GM18907 (cell line): Measurements from ENCODE around the gene TCF15.

Source experiments
- ATAC-seq: cut with Tn5 transposase; IDR thresholded peaks from one replicate; pipeline ENCODE4 v1.9.1; 2021; ENCODE audit warnings: mild to moderate bottlenecking, moderate library complexity; ENCODE audit not compliant: unreplicated experiment

The TCF15 gene

DNA sequence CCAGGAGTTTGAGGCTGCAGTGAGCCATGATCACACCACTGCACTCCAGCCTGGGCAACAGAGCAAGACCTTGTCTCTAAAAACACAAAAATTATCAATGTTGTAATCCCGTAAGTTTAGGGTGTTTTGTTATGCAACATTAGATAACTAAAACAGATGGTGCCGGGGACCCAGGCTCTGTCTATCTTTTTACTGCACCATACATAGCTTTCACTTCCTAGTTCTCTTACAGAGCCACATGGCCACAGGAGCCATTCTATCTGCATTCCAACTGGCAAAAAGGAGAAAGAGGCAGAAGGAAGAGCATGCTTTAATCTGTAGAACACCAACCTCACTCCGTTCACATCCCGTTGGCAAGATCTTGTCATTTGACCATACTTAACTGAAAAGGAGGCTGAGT lies 5.4 kb upstream of the TCF15 start:
- ATAC-seq, result no peak

DNA sequence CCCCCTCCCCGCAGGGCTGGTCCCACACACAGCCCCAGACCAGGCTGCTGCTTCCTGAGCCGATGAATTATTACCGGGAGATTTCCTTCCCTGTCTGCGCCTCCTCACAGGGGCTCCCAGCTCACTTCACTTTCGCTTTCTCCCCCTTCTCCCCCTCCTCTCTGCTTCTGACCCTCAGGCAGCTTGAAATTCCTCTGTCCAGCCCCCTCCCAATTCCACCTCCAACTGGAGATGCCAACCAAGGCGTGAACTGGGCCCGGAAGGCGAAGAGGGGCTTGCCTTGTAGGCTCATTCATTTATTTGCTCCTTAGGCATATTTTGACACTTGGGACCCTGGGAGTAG lies 1.7 kb upstream of the TCF15 start:
- no peak for ATAC-seq

DNA sequence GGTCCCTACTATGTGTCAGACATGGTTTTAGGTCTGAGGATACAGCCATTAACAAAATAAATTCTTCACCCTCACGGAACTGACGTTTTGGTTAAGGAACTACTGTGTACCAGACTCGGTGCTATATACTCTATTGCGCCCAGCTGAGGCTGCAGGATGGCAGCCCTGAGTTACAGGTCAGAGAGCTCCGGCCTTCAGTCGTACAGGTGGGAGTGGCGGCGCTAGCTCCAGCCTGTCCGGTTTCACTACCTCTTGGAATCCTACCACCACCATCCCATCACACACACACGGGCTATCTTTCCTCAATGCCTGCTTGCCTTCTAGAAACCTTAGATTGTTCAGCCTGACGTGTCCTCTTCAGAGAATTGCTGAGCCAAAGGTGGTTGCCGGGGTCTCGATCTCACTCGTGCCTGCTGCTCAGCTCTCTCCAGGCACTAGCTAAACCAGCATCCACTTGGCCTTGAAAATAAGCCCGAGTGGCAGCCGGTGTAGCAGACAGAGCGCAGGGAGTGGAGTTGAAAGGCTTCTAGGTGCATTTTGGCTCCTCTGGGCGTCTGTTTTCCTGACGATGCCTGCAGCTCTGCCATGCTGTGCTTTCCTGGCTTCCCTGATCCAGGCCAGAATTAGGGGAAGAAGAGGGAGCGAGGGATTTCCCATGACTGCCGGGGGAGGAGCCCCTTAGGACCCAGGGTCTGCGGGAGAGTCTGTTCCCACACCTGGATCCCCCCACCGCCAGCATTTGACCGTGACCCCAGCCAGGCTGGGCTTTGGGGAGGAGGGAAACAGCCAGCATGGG lies 1.1 kb upstream of the TCF15 start:
- ATAC-seq, result no peak

DNA sequence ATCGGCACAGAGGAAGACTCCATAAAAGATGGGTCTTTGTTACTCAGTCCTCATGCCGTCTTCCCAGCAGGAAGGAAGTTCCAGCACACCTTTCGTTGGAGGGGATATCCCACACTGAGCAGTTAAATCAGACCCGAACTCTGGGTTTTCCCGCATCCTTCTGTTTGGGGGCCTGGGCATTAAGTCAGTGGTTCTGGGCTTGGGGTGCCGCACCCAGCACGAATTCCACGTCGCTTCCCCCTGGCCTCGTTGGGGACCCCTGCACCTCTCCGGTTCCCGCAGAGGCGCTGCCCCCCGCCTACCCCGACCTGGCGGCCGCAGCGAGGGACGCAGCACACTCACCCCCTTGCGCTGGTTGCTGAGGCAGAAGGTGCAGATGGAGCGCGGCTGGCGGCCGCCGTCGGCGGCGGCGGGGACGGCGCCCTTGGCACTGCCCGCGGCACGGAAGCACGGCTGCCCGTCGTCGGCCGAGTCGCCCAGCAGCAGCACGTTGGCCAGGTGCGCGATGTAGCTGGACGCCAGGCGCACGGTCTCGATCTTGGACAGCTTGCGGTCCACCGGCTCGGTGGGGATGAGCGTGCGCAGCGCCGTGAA lies 641 bp downstream of the TCF15 start:
- ATAC-seq, result no peak

DNA sequence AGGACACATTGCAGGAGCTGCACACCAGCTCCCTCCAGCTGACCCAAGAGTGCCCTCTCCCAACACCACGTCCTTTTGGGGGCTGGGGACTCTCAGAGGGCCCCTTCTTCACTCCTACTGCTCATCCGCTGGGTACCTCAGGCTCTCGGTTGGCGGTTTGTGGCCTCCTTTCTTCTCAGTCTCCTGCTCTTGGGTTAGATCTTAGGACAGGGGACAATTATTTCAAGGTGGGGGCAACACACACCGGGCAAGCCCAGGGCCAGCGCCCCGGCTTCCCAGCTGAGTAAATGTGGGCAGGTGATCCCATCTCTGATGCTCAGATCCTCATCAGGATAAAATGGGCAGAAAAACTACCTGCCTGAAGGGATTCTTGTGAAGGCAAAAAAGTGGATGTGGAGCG lies 1.1 kb downstream of the TCF15 start:
- ATAC-seq, result no peak

DNA sequence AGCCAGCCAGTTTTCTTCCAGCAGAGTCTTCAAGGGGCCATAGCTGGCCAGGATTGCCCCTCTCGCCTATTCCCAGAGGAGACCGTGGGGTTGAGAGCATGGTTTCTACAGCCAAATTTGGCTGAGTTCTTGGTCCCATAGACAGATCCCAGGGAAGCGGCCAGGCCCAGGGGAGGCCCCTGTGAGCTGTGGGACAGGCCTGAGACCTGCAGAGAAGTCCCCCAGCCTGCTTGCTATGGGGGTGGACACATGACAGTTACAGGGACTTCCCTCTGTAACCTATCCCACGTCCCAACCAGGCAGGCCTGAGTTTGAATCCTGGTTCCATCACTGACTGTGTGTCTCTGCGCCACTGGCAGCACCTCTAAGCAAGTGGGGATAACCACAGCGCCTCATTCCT lies 2.6 kb downstream of the TCF15 start:
- ATAC-seq, result no peak

DNA sequence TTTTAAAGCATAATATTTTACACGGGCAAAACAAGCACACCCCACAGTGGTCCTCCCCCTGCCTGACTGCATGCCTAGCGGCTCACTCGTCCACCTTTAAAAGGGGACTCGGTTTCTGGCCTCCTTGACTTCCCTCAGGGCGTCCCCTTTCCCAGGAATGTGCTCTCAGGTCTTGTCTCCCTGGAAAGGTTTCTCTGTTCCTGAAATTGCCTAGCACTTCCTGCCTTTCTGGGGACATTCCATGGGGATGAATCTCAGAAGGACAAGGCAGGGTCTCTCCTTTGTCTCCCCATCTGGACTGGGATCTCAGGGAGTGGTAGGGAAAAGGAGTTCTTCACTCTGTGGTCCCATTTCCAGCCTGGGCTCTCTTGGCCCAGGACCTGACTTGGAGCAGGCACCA lies 4.9 kb downstream of the TCF15 start:
- ATAC-seq, result no peak

DNA sequence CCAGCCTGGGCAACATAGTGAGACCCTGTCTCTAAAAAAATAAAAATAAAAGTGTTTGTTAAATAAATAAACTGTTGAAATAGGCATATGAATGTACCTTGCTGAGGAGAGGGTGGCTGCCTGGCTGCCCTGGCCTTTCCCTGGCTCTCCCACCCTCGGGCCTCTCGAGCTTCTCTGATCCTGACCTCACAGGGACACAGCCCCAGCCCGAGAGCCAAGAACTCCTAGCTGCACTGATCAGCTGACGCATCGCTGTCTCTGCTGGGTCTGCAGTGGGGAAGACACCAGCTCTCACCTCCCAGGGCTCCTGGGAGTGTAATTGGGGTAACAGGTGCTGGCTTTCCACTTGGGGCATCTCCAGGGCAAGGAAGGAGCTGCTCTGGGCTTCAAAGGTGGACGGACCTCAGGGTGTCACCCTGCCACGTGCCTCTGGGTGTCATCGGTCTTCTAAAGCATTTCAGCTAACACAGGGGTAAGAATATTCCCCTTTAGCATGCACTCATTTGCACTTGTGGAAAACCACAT lies 6.9 kb downstream of the TCF15 start:
- no peak for ATAC-seq

DNA sequence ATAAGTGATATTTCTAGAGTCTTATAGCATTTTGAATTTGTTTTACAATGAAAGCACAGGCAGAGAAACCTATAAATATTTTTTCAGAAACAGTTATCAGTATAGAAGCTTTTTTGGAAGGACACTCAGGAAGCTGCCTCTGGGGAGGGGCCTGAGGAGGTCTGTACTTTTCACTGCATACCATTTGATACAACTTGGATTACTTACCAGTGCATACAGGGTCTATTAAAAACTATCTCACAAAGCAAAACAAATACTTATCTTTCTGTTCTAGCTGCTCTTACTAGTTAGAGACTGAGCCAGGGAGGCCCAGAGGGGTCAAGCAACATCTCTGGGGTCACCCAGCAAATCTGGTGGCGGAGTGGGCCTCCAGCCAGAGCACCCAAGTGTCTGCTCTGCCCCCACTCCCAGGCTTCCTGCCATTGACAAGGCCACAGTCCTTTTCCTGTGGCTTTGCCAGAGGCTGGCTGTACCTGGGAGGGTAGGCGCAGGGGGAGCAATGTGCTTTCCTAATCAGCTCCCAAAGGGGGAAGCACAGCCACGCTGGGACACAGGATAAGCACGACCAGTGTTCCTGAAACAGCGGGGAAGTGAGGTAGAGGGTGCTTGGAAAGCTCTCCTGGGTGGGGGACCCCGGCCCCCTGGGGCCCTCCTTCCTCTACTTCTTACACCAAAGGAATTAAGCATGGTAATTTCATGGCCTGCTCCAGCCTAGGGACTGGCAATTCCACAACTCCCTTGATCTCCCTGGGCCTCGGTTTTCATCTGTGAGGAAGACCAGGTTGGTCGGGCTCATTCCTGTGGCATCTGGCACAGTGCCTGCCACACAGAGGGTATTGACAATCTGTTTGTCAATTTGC lies 7.8 kb downstream of the TCF15 start:
- no peak for ATAC-seq

DNA sequence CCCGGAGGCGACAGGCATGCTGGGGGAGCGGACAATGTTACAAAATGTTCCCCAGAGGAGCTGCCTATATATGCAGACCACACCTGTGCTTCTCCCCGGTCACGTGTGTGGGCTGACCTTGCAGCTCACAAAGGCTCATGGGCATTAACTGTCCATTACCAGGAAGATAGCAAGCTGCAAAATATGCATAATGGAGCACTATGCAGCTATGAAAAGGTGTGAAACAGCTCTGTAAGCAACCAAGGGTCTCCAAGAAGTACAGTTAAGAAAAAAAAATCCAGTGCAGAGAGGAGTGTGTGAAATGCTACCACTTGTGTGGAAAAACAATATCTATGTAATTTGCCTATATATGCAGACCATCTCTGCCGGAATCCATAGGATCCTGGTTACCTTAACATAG lies 9.4 kb downstream of the TCF15 start:
- no peak for ATAC-seq

DNA sequence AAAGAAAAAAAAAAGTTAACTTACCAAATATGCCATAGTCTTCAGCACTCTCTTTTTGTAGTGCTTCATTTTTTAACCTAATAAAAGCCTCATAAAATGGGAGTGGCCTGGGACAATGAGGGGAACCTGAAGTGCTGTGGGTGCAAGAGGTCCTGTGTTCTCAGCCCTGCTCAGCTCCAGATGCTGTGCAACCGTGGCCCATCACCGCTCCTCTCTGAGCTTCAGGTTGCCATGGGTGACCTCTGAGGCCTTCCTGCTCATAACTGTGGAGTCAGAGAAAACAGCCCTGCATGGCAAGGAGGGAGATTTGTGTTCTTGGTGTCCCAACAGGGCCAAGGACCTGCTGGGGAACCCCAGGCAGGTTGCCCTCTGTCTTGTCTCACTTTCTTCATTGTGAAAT lies 10.0 kb downstream of the TCF15 start:
- no peak for ATAC-seq

DNA sequence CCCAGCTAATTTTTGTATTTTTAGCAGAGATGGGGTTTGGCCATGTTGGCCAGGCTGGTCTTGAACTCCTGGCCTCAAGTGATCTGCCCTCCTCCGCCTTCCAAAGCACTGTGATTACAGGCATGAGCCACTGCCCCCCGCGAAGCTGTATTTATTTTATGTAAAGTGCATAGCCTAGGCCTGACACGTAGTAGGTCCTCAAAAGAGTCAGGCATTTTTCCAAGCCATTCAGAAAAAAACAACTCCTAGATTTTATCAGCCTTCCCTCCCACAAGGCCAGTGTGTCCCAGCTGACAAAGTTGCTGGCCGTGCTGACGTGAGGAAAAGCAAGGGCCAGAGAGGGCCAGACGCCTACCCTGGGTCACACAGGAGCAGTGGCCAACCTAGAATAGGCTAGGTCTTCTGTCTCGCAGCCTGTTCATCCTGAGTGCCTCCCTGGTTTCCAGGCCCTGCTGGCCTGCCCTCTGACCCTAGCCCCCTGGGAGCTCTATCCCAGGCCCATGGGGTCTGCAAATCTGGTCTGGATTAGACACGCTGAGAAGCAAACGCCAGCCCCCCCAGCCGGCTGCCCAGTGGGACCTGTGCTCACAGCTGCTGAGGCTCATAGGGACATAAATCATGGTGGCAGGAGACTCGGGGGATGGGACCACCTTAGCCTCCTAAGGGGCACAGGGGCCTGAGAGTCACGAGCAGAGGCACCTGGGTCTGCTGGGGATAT lies 11.8 kb downstream of the TCF15 start:
- no peak for ATAC-seq

DNA sequence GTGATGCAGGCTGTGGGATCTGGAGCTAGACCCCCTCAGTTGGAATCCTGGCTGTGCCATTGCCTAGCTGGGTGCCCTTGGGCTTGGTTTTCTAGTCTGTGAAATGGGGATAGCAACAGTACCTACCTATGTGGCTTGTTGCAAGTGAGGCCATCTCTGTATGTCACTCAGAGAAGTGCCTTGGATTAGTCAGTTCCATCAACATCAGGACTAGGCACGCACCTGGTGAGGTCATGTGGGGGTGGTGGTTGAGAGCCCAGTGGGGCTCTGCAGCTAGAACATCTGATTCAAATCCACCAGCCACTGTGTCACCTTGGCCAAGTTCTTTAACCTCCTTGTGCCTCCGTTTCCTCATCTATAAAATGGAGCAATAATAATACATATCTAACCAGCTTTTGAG lies 12.5 kb downstream of the TCF15 start:
- ATAC-seq, result no peak

DNA sequence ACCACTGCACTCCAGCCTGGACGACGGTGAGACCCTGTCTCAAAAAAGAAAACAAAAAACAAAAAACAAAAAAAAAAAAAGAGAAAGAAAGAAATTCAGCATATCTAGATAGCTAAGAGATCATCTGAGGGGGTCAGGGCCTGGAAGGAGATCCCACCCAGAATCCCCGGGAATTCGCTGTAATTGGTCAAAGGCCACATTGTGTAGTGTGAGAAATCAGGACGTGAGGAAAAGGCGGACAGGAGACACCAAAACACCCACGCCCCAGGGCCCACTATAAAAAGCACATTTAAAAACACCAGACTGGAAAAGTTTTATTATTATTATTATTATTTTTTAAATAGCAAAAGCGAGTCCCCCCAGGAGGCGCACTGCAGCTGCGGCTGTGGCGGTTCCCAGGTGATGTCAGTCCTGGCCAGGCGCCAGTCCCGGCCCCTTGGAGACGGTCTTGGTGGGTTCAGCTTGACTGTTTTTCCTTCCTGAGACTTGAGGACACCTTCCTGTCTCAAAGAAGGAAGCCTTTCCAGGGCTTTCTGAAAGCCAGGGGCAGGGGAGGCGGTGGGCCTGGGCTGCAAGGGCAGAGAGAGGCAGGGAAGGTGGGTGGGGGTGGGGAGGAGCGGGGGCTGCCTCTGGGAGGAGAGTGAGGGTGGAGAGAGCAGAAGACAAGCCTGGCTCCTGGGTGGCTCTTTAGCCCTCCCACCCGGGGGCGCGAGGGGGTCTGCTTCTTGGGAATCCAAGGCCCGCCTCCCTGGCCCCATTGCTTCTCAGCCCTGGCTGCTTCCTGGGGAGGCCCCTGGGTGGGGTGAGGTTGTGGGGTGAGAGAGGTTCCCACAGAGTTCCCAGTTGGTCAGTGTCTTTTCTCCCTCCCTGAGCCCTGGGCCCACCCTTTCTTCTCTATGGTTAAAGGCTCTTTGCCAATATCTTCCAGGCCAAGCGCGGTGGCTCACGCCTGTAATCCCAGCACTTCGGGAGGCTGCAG lies 14.5 kb downstream of the TCF15 start:
- no peak for ATAC-seq

DNA sequence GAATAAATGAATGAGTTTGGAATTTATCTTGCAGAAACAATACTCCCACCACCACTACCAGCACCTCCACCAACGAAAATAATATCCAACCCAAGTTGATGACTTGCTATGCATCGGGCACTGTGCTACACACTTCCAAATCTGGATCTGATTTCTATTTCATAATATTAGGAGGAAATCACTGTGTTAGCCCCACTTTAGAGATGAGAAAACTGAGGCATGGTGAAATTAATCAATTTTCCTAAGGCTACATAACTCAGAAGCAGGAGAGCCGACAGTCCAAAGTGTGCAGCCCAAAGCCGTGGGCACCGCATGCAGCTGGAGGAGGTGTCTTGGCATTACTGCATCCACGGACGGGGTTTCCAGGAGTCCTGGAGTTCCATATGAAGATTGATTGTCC lies 17.6 kb downstream of the TCF15 start:
- no peak for ATAC-seq

DNA sequence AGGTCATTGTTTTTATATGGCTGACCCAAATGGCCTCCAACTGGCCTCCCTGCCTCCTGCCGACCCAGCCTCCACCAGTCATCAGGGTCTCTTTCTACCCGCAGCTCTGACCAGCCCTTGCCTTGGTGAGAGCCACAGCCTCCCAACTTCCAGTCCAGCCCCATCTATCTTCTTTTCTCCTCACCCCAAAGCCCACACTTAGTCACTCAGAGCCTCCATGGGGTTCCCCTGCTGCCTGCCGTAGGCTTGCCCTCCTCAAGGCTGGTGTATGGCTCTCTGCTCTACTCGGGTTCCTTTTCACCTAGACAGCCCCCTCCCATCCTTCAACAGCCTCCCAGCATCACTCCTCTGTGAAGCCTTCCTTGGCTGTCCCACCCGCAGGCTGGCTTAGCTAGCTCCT lies 18.2 kb downstream of the TCF15 start:
- no peak for ATAC-seq

DNA sequence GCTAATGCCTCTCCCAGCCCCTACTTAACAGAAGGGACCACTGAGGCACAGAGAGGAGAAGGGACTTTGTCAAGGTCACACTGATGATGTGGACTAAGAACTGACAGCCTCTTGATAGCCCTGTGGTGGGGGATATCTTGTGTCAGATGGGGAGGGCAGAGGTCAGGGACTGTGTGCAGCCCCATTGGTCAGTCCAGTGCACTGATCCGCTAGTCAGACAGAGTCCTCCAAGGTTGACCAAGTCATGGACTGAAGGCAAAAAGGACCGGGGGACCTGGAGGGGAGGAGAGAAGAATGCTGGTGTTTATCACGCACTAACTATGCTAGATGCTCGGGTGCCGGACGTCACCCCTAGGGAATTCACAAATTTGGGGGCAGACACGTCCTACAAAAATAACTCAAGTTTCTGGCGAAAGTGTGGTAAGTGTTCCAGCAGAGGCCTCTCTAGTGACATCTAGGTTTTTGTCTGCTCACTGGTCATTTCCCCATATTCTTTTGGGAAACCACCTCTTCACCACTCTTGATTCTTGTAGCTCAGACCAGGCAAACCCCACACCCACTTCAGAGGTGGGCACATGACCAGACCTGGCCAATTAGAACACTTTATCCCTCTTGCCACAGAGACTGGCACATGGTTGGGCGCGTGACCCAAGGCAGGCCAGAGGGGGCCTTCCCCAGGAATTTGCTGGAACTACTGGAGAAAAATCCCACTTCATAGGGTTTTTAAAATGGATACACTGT lies 21.0 kb downstream of the TCF15 start:
- no peak for ATAC-seq

DNA sequence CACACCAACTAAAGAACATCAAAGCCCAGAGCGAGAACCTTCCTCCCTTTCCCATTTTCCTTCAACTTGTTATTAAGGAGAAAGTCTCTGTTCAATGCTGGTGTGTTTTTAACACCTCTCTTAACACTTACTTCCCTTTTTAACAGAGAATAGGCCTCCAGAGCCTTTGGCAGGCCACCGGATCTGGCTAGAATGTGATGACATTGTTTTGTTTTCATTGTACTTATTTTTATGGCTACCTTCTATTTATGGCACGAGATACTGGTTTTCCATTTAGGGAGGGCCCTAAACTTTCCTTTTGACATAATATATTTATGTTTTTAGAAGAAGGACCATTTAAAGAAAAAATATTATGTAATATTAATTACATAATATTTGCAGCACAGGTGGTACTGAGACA lies 21.6 kb downstream of the TCF15 start:
- no peak for ATAC-seq

DNA sequence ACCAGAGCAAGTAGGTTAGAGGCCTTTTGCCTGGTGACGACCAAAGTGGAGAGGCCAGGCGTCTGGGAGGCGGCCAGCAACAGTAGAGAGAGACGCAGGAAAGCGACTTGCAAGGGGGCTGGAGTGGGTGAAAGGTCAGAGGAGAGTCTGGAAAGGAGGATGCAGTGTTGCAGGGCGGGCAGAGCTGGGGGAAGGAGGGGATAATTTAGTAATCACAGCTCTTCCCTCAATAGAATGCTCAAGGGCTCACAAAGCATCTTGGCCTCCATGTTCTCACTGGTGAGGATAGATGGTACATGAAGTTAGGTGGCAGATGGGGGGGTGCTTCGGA lies 25.2 kb downstream of the TCF15 start:
- ATAC-seq, result no peak
